Mucosa of stomach (tissue), 1 donor: ENCODE results near the gene BIRC3.
"Not testable (repeated sequence)": the region's sequence is repeated elsewhere in the genome, so short reads cannot be mapped to it uniquely, and the experiment has no call there.

Experiments used
- H3K27me3 ChIP-seq: one replicate; pipeline ENCODE4 v1.7.0; 2013; ENCODE audit warnings: mild to moderate bottlenecking, low read length; ENCODE audit not compliant: control insufficient read depth, insufficient read depth
- H3K36me3 ChIP-seq: one replicate; pipeline ENCODE4 v1.7.0; 2013; ENCODE audit warnings: low read length; ENCODE audit not compliant: control insufficient read depth, insufficient read depth
- H3K4me1 ChIP-seq: one replicate; pipeline ENCODE4 v1.7.0; 2013; ENCODE audit warnings: mild to moderate bottlenecking, low read length; ENCODE audit not compliant: control insufficient read depth, insufficient read depth
- H3K4me3 ChIP-seq: one replicate; pipeline ENCODE4 v1.7.0; 2013; ENCODE audit warnings: low read length
- H3K9ac ChIP-seq: one replicate; pipeline ENCODE4 v1.7.0; 2013; ENCODE audit warnings: mild to moderate bottlenecking, low read length, moderate library complexity
- H3K9me3 ChIP-seq: one replicate; pipeline ENCODE4 v1.7.0; 2013; ENCODE audit warnings: mild to moderate bottlenecking, low read length, moderate library complexity; ENCODE audit not compliant: control insufficient read depth
- donor health status: Pancreatic carcinoma.

Gene BIRC3

DNA sequence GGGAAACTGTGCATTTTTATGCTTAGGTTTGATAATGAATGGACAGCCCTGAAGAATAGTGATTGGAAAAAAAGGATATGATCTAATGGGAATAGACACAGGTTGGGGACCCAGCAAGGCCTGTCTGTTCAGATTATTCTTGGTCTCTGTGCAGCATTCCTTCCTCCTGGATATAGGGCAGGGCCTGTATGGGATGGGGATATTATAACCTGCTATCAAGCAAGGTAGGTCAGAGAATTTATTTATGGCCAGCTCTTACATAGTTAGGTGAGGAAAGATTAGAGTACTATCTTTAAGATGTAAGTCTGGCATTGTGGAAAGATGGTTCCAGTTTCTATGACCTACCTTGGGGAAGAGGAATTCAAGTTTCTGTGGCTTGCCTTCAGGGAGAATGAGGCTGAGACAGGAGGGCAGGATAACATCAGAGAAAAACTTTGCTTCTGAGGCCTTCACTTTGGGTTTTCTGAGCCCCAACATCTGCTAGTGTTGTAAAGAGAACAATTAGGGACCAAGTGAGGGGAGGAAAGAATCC, 21.3 kb downstream of the BIRC3 start:
- H3K36me3 ChIP-seq, result no peaks in the 10 kb centered on the region
- no peak overlapping the region for H3K9ac ChIP-seq
- H3K4me3 ChIP-seq, result no peak overlapping the region
- H3K9me3 ChIP-seq, result no peaks in the 10 kb centered on the region
- H3K27me3 ChIP-seq, result no peaks in the 10 kb centered on the region
- H3K4me1 ChIP-seq, result no peaks in the 10 kb centered on the region

DNA sequence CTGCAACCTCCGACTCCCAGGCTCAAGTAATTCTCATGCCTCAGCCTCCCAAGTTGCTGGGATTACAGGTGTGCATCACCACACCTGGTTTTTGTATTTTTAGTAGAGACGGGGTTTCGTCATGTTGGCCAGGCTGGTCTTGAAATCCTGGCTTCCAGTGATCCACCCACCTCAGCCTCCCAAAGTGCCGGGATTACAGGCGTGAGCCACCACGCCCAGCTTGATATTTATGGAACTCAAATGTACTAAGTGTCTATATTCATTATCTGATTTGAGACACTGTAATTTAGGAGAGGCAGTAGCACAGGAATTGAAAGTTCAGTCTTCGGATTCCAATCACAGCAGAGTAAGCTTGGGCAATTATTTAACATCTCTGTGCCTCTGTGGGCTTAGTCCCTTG, 24.0 kb downstream of the BIRC3 start:
- H3K4me3 ChIP-seq, H3K36me3 ChIP-seq, H3K27me3 ChIP-seq, H3K9me3 ChIP-seq, H3K4me1 ChIP-seq, H3K9ac ChIP-seq: not testable (repeated sequence)

DNA sequence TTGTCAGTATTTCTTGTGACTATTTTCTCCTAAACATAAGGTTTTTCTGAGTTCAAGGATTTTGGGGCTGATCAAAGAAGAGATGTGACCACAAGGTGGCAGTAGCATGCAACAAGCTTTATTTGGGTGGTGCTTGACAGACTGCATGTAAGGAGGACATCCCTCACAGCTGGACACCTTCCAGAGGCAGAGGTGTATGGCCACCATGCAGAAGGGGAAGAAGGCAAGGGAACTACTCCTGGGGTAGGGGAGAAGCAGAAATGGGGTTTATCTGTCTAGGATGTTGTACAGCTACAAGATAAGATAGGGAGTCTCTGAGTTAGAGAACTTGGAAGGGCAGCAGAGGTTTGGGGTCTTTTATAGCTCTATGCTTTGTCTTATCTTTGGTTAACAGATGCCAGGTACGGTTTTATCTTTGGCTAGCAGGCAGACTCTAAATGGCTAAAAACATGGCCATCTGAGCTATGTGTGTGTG, 24.6 kb downstream of the BIRC3 start:
- H3K4me3 ChIP-seq, result no peak overlapping the region
- H3K27me3 ChIP-seq, result no peaks in the 10 kb centered on the region
- no peak overlapping the region for H3K9ac ChIP-seq
- H3K9me3 ChIP-seq, result no peaks in the 10 kb centered on the region
- H3K36me3 ChIP-seq, result no peaks in the 10 kb centered on the region
- no peaks in the 10 kb centered on the region for H3K4me1 ChIP-seq

DNA sequence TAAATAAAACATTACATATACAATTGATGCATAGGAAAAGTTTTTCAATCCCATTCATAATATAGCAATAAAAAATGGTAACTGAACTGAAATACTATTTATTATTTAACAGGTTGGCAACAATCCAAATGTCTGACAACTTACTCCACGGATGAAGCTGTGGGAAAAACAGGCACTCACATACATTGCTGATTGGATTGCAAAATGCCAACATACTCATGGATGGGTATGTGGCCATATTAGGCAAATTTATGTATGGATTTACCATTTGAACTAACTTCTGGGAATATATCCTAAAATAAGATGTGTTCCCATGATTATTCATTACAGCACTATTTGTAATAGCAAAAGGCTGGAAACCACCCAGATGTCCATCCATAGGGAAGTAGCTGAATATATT, 26.5 kb downstream of the BIRC3 start:
- no peaks in the 10 kb centered on the region for H3K4me1 ChIP-seq
- no peak overlapping the region for H3K4me3 ChIP-seq
- no peaks in the 10 kb centered on the region for H3K27me3 ChIP-seq
- no peak overlapping the region for H3K9ac ChIP-seq
- no peaks in the 10 kb centered on the region for H3K9me3 ChIP-seq
- no peaks in the 10 kb centered on the region for H3K36me3 ChIP-seq

DNA sequence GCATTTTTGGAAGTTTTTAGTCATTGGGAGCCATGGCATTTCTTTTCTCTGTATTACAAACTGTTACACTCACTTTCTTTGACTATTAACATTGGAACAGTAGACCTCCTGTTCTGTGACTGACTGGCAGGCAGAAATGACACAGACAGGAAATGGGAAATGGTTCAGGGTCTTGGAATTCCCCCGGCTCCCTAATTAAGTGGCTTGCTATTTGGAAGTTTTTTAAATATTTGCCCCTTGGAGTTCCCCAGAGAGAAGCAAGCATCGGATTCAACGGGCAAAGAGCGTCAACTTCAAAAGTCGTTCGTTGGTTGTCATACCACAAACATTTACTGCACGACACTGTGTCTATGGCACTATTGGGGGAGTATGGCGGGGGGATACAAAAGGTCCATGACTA, 28.6 kb downstream of the BIRC3 start:
- H3K9ac ChIP-seq, result no peak overlapping the region
- H3K36me3 ChIP-seq, result no peaks in the 10 kb centered on the region
- no peaks in the 10 kb centered on the region for H3K9me3 ChIP-seq
- no peaks in the 10 kb centered on the region for H3K4me1 ChIP-seq
- H3K4me3 ChIP-seq, result no peak overlapping the region
- H3K27me3 ChIP-seq, result no peaks in the 10 kb centered on the region

DNA sequence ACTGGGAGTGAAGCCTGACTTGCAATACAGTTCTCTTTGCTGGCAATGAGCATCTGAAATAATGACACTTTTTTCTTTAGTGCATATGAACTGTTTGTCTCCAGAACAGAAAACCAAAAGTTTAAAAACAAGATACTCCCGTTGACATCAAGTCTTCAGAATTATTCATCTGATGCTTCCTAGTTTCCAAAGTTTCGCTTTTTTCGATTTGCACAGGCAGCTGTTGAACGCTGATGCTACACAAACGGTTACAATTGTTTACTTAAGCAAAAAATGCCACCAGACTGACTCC, 29.1 kb downstream of the BIRC3 start:
- H3K36me3 ChIP-seq, result no peaks in the 10 kb centered on the region
- H3K4me1 ChIP-seq, result no peaks in the 10 kb centered on the region
- no peaks in the 10 kb centered on the region for H3K9me3 ChIP-seq
- no peaks in the 10 kb centered on the region for H3K27me3 ChIP-seq
- peak overlapping the region; percentile 86 for H3K4me3 ChIP-seq
- peak overlapping the region; percentile 95 for H3K9ac ChIP-seq

DNA sequence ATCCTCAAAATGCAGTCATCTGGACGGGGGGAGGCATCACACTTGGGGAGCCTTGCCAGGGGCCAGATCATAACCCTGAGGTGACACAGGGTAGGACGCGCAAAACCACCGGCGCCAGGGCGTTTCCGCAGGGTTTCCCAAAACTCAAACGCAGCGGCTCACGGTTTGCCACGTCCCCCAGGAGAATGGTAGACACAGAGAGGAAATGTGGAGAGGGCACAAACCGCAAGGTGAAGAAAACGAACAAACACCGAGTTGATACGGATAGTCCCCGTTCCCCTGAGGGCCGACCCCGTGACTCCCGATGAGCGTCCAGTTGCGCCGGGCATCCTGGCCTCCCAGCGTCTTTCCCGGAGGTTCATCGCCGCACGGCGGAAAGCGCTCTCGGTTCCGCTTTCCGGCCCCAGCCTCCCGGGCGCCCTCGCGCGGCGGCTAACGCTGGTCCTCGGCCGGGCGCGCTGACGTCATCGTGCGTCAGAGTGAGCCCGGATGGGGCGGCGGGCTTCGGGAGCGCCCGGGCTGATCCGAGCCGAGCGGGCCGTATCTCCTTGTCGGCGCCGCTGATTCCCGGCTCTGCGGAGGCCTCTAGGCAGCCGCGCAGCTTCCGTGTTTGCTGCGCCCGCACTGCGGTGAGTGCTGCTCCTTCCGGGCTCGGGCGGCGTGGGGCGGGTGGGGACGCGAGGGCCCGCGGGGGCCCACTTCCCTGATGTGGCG, 29.6 kb downstream of the BIRC3 start, which contains the start of gene BIRC2:
TSS of gene BIRC2 (plus strand) at position 467 of the 714 bp plus-strand sequence. CDS start 2,641 bp downstream, outside the sequence.
- Histone ChIP-seq H3K4me3 (peak within 1 kb of the TSS; percentile 86), H3K4me1 (no peaks in the 10 kb centered on the region), H3K36me3 (no peaks in the 10 kb centered on the region), H3K9ac (peak within 1 kb of the TSS; percentile 95), H3K9me3 (no peaks in the 10 kb centered on the region), H3K27me3 (no peaks in the 10 kb centered on the region)

DNA sequence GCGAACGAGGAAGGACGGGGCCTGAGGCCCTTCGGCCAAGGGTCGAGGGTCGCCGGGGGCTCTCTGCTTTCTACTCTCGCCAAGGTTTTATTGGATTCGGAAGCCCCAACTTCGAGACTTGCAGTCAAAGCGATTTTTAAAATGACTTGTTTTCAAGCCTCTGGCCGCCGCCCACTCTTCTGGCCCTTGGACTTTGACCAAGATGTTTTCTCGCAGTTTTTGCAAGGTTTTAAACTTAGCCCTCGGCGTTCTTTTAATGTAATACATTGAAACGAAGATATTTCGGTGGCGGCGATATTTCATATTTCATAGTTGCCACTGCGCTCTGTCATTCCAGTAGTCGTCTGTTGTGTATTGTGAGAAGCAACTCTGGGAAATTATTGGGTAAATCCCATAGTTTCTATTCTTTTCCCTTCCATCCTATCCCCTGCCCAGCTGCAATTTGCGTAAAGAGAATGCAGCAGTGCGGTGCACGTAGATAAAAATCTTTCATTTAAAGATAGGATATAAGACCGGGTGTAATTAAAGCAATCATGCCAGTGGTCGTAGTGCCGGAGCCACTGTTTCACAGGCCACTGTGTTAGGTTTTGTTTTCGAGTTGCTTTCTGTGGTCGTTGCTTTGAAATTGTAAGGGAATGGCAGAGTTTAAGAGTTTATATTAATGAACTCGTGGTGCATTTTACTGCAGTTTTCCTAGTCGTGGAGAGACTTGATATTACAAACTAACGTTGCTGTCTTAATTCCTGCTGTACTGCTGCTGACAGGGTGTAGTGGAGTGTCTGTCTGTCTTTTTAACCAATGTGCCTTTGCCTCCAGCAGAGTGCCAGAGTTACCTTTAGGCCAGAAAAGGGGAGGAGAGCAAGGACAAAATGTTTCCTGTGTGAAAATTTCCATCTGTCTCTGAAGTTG, 30.4 kb downstream of the BIRC3 start:
- Histone ChIP-seq H3K4me1 (no peaks in the 10 kb centered on the region), H3K4me3 (peak overlapping the region; percentile 86), H3K9ac (peak overlapping the region; percentile 95), H3K9me3 (no peaks in the 10 kb centered on the region), H3K27me3 (no peaks in the 10 kb centered on the region), H3K36me3 (no peaks in the 10 kb centered on the region)

DNA sequence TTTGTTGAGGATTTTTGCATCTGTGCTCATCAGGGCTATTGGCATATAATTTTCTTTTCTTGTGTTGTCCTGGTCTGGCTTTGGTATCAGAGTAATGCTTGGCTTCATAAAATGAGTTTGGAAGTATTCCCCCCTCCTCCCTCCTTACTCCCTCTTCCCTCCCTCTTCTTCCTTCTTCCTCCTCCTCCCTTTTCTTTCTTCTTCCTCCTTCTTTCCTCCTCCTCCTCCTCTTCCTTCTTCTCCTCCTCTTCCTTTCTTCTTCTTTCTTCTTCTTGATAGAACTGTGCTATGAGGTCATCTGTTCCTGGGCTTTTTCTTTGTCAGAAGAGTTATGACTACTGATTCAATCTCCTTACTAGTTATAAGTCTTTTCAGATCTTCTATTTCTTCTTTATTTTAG, 39.8 kb downstream of the BIRC3 start:
- Histone ChIP-seq H3K36me3 (peaks cover 7% of the 10 kb centered on the region), H3K27me3 (no peaks in the 10 kb centered on the region), H3K4me1 (no peaks in the 10 kb centered on the region), H3K4me3 (no peak overlapping the region), H3K9ac (no peak overlapping the region), H3K9me3 (no peaks in the 10 kb centered on the region)

DNA sequence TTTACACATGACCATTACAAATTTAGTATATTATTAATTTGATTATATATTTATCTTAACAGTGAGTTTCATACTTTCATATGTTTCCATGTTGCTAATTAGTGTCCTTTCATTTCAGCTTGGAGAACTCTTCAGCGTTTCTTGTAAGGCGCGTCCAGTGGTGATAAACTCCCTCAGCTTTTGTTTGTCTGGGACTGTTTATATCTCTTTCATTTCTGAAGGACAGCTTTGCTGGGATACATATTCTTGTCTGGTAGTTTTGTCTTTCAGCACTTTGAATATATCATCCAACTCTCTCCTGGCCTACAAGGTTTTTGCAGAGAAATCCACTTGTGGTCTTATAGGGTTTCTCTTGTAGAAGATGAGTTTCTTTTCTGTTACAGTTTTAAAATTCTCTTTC, 42.1 kb downstream of the BIRC3 start:
- Histone ChIP-seq H3K9me3 (no peaks in the 10 kb centered on the region), H3K36me3 (peaks cover 7% of the 10 kb centered on the region), H3K4me3 (no peak overlapping the region), H3K27me3 (no peaks in the 10 kb centered on the region), H3K4me1 (no peaks in the 10 kb centered on the region), H3K9ac (no peak overlapping the region)

DNA sequence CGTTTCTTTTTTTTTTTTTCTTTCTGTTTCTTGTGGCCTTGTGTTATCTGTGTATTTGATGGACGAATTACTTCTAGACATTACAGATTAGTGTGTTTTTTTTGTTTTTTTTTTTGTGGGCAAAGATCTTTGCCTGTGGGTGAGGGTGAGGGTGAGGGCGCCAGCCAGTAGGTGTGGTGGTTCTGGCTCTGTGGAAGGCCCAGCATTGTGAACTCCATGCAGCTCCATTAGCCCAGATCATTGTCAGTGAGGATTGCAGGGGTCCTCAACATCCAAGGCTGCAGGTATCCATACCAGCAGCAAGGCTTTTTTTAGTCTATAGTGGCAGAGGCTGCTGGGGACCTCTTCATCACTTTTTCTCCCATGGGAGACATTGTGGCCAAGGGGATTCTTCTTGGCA, 43.4 kb downstream of the BIRC3 start:
- no peak overlapping the region for H3K9ac ChIP-seq
- H3K4me1 ChIP-seq, result no peaks in the 10 kb centered on the region
- H3K27me3 ChIP-seq, result no peaks in the 10 kb centered on the region
- no peaks in the 10 kb centered on the region for H3K9me3 ChIP-seq
- peaks cover 7% of the 10 kb centered on the region for H3K36me3 ChIP-seq
- no peak overlapping the region for H3K4me3 ChIP-seq
